Lower lobe of right lung (tissue), 2 donors: ENCODE data around the gene GLI2. TPM values are rescaled to one million over a fixed set of nuclear protein-coding genes. Genes with fewer than 3 reads are reported as not detected.

Source experiments
- ATAC-seq, 2 donors: fragments of 200-7000 bp; cut with Tn5 transposase; one replicate each; pipeline ENCODE4 v1.9.1; 2020 to 2022; ENCODE audit warnings: mild to moderate bottlenecking in 2 of 2, moderate library complexity in 2 of 2
- DNase-seq: peaks from one replicate; pipeline ENCODE4 v3.0.0-alpha.2; 2020
- H3K27ac ChIP-seq: fragments of 200-600 bp; one replicate; pipeline ENCODE4 v1.8.0; 2022
- H3K27me3 ChIP-seq: fragments of 200-600 bp; one replicate; pipeline ENCODE4 v1.8.0; 2022; ENCODE audit warnings: low read depth
- H3K36me3 ChIP-seq: fragments of 200-600 bp; one replicate; pipeline ENCODE4 v1.8.0; 2022; ENCODE audit warnings: mild to moderate bottlenecking
- H3K4me1 ChIP-seq: fragments of 200-600 bp; one replicate; pipeline ENCODE4 v1.8.0; 2022
- H3K4me3 ChIP-seq: fragments of 200-600 bp; one replicate; pipeline ENCODE4 v1.8.0; 2022; ENCODE audit warnings: mild to moderate bottlenecking
- H3K9me3 ChIP-seq: fragments of 200-600 bp; one replicate; pipeline ENCODE4 v1.8.0; 2022
- intact Hi-C: fragments of 100-400 bp; cut with DNase I; formaldehyde crosslinking; loops from one replicate; pipeline ENCODE4 v1.11.0; 2022
- total RNA-seq: library from RNA; stranded (reverse); fragmentation: NEBNext Ultra II Directional; extraction: Animal tissue kit (Norgen Biotek cat#: 25700); gene quantifications from one replicate; pipeline ENCODE4 v1.2.1, GENCODE V29; 2021
- TF ChIP-seq, protein P1 (sequence below): fragments of 200-600 bp; IDR thresholded peaks from one replicate; pipeline ENCODE4 v1.8.0; 2022; ENCODE audit warnings: antibody characterized with exemption, mild to moderate bottlenecking
- donor health status: DM: no; HTN: yes; CAD: no; lungs with severe emphysema.

The GLI2 gene
- total RNA-seq, 1 donor from 2014 or later = 3.3 TPM

DNA sequence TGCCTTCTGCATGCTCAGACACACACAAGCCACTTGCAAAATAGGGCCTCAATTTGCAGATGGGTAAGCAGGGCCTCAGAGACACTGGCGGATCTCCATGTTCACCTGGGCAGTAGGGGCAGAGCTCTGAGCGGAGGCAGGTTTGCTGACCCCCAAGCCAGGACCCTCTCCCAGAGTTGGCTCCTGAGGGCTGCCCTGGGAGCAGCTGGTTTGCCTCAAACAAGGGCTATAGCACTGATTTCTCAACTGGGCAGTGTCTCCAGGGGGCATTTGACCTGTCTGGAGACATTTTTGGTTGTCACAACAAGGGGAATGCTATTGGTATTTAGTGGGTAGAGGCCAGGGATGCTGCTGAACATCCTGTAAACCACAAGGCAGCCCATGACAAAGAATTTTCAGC, 11.6 kb downstream of the GLI2 start:
- ATAC-seq (no peak), DNase-seq (no peak)
- TF ChIP-seq, protein P1, sequence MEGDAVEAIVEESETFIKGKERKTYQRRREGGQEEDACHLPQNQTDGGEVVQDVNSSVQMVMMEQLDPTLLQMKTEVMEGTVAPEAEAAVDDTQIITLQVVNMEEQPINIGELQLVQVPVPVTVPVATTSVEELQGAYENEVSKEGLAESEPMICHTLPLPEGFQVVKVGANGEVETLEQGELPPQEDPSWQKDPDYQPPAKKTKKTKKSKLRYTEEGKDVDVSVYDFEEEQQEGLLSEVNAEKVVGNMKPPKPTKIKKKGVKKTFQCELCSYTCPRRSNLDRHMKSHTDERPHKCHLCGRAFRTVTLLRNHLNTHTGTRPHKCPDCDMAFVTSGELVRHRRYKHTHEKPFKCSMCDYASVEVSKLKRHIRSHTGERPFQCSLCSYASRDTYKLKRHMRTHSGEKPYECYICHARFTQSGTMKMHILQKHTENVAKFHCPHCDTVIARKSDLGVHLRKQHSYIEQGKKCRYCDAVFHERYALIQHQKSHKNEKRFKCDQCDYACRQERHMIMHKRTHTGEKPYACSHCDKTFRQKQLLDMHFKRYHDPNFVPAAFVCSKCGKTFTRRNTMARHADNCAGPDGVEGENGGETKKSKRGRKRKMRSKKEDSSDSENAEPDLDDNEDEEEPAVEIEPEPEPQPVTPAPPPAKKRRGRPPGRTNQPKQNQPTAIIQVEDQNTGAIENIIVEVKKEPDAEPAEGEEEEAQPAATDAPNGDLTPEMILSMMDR = no peak
- no peak overlapping the region for H3K4me3 ChIP-seq
- no peaks in the 10 kb centered on the region for H3K4me1 ChIP-seq
- intact Hi-C loops = no loop called here
- H3K9me3 ChIP-seq = no peaks in the 10 kb centered on the region
- H3K27me3 ChIP-seq = peaks cover 12% of the 10 kb centered on the region
- no peak overlapping the region for H3K27ac ChIP-seq
- H3K36me3 ChIP-seq = no peaks in the 10 kb centered on the region

GRCh38 chr2:120747706-120748105, 12.0 kb downstream of the GLI2 start:
- ATAC-seq = no peak
- Histone ChIP-seq H3K27me3 (peaks cover 9% of the 10 kb centered on the region), H3K4me1 (no peaks in the 10 kb centered on the region), H3K27ac (no peak overlapping the region), H3K9me3 (no peaks in the 10 kb centered on the region), H3K36me3 (no peaks in the 10 kb centered on the region), H3K4me3 (no peak overlapping the region)
- DNase-seq = no peak
- intact Hi-C loops = no loop called here
- TF ChIP-seq, protein P1 = no peak

DNA sequence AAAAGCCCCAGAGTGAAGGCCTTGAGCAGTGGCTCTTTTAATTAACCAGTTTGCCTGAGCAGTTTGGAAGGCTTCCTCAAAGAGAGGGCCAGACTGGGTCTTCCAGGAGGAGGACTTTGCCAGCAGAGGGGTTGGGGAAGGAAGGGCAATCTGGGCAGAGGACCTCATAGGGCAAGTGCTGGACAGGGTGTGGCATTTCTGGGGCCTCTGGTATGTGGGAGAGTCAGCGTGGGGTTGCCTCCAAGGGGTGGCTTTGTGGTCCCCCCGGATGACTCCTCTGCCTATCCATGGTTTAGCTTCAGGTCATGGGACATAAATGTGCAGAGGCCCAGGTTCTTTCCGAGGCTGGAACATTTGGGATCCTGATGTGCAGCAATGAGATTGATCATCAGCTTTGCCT, 12.6 kb downstream of the GLI2 start:
- intact Hi-C loops = no loop called here
- Histone ChIP-seq H3K4me3 (no peak overlapping the region), H3K36me3 (no peaks in the 10 kb centered on the region), H3K9me3 (no peaks in the 10 kb centered on the region), H3K4me1 (no peaks in the 10 kb centered on the region), H3K27me3 (peaks cover 9% of the 10 kb centered on the region), H3K27ac (no peak overlapping the region)
- ATAC-seq (no peak), DNase-seq (no peak)
- TF ChIP-seq, protein P1 = no peak

DNA sequence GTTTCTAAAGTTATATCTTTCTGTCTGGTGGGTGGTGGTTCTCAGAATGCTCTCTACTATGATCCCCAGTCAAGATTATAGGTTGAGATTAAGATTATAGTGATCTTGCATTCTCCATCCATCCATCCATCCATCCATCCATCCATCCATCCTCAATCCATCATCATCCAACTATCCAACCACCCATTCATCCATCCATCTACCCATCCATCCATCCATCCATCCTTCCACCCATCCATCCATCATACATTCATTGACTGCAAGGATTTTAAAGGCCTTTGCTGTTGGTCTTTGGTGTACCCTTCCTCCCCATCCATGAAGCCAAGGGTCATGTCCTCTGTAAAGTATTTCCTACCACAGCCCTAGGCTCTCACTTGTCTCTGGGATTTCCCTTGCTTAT, 13.1 kb downstream of the GLI2 start:
- no peak for ATAC-seq
- no peak for DNase-seq
- peaks cover 6% of the 10 kb centered on the region for H3K27me3 ChIP-seq
- intact Hi-C loops = no loop called here
- no peaks in the 10 kb centered on the region for H3K36me3 ChIP-seq
- no peaks in the 10 kb centered on the region for H3K9me3 ChIP-seq
- no peaks in the 10 kb centered on the region for H3K4me1 ChIP-seq
- H3K27ac ChIP-seq = no peak overlapping the region
- TF ChIP-seq, protein P1 = no peak
- H3K4me3 ChIP-seq = no peak overlapping the region

DNA sequence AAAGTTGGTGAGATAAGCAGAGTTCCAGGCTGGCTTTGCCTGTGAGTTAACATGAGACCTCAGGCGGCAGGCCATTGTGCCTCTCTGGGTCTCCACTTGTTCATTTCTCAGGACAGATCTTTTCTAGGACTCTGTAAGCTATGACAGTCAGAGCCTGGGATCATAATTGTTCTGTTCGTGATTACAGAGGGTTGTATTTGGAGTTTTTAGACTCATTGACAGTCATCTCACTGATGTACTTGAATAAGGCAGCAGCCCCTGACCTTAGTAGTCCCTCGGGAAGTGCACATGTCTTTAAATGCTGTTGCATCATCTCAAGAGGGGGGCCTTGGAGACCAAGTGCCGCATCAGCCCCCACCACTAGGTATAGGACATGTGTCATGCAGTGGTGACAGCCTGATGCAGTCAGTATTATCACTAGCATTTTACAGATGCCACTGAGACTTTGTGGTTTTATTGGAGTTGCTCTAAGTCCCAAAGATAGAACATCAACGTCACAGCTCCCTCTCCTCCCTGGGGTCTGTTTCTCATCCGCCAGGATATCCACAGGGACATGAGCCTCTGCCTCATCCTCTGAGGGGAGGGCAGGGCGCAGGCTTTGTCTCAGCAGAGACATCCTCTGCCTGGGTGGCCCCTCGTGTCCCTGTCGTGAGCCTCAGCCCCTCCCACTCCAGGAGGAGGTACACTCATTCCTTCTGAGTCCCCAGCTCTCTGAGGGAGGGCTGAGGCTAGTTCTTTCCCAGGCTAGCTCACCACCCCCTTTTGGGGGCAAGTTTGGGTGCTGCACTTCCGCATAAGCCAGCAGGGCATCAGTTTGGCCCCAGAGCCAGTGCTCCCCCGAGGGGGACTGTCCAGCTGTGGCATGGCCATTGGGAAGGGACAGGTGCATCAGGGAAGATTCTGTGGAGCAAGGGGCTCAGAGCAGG, 14.1 kb downstream of the GLI2 start:
- TF ChIP-seq, protein P1 = no peak
- Histone ChIP-seq H3K27ac (no peak overlapping the region), H3K4me1 (no peaks in the 10 kb centered on the region), H3K4me3 (no peak overlapping the region), H3K9me3 (no peaks in the 10 kb centered on the region), H3K36me3 (no peaks in the 10 kb centered on the region), H3K27me3 (no peaks in the 10 kb centered on the region)
- no peak for ATAC-seq
- DNase-seq = no peak
- intact Hi-C loops = no loop called here
